GM19043 (cell line): ENCODE results near the gene FHAD1.
"Not testable (repeated sequence)": the region's sequence is repeated elsewhere in the genome, so short reads cannot be mapped to it uniquely, and the experiment has no call there.

Source experiments
- ATAC-seq: cut with Tn5 transposase; IDR thresholded peaks from one replicate; pipeline ENCODE4 v1.9.1; 2021; ENCODE audit warnings: low read depth; ENCODE audit not compliant: unreplicated experiment

Gene FHAD1

DNA sequence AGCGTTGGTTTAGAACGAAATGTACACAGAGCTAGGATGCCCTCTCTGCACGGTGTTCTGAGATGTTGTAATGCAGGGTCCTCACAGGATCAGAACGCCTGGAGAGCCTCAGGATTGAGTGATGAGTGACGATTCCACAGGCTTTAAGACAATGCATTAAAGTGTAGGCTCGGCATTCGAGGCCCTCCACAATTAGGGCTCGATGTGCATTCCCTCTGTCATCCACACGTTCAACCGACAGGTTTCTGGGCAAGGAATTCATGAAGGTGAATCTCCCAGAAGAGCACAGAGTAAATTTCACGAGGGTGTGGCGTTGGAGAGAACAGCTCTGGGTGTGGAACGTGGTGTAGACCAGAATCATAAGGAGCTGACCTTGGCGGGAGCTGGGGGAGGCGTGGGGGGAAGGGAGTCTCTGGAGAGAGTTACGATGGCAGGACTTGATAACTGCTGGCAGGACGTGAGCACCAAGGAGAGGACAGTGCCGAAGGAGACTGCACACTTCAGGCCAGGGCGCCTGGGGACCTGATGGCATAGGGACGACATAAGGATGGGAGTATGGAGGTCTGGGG, 111.6 kb downstream of the FHAD1 start:
- no peak for ATAC-seq

DNA sequence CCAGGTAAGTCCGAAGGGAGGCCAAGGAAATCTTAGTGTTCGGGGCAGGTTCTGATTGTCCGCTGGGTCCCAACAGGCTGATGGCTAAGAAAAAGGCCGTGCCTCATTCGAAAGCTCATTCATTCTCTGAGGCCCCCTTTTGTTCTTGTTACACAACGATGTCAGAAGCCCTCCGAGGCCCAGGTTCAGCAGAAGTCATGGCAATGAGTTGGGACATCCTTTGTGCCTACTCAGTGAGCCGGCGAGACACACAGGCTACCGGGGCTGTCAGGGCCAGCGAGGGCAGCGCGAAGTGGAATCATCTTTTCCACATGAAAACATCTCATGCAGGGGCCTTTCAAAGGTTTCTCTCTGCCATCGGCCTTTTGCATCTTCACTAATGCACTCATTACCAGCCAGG, 113.7 kb downstream of the FHAD1 start:
- ATAC-seq = no peak

DNA sequence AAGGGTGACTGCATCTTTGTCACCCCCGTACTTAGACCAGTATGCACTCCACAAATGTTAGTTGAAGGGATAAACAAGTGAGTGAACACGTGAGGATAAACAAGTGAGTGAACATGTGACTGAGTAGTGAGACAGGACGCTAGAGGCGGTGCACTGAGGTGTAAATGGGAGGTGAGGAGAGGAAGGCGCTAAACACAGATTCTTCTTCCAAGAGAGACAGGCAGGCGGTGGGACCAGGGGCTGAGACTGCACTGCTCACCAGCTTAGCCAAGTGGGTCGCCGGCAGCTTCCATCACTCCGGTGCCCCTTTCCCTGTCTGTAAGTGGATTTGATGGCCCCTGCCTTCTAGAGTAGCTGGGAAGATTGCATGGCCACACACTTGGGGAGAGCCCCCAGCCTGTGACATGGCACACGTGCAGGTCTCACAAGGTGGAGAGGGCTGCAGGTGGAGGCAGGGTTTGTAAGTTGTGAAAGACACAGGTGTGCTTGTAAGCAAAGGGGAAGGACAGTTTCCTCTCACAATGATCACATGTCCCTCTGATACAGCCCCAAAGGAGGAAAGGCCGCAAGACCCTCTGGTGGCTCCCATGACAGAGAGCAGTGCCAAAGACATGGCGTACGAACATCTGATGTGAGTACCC, 115.2 kb downstream of the FHAD1 start:
- no peak for ATAC-seq

DNA sequence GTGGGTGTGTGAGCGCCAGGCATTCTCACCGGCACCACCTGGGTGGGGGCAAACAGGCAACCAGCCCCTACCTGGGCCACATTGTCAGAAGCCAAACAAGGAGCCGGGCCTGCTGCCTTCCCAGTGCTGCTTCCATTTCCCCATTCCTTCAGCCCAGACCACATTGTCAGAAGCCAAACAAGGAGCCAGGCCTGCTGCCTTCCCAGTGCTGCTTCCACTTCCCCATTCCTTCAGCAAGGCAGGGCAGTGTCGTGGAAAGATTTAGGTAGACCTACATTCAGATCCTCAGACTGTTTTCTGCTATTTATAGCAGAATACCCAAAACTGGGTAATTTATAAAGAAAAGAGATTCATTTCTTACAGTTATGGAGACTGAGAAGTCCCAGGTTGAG, 115.7 kb downstream of the FHAD1 start:
- no peak for ATAC-seq

DNA sequence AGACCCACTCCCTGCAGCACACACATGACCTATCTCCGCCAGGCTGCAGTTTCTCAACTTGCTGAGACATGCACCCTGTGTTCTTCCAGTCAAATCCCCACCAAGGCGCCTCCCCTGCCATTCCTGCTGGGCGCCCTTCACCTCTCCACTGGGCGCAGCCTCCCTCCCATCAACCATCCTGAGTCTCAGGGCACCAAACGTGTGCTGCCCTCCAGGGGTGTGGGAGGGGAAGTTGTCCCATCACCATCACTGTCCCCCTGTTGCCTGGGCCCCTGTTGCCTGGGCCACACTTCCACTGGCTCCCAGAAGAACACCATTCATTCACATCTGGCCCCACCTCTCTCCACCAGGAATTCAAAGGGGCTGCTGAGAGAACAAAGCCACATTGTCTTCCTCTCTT, 117.7 kb downstream of the FHAD1 start:
- no peak for ATAC-seq

DNA sequence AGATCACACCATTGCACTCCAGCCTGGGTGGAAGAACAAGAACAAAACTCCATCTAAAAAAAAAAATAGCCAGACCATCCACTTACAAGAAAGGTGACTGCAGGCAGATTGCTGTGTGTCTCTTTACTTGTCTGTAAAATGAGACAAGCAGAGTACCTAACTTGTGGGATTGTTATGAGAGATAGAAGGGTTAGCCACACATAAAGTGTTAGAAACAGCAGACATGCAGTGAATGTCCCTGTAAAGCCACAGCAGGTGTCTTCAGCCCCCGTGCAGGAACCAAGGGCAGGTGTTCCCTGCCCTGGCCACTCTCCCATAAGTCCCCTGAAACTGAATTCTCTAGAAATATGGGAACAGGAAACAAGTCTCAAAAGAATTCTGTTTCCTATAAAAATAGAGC, 121.9 kb downstream of the FHAD1 start:
- no peak for ATAC-seq

DNA sequence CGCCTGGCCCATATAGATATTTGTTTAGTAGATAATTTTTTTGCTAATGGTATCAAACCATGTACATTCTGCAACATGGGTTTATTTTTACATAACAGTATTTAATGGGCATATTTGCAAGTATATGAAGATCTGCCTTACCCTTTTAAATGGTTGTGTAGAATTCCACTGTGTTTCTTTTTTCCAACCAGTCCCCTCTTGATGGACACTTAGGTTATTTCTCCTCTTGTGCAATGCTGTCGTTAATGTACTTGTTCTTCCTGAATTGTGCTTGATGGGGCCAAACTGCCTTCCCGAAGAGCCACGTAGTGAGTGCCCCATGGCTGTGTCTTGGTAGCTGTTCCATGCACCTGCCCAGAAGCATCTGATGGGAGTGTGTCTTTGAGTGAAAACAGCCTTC, 123.2 kb downstream of the FHAD1 start:
- no peak for ATAC-seq

DNA sequence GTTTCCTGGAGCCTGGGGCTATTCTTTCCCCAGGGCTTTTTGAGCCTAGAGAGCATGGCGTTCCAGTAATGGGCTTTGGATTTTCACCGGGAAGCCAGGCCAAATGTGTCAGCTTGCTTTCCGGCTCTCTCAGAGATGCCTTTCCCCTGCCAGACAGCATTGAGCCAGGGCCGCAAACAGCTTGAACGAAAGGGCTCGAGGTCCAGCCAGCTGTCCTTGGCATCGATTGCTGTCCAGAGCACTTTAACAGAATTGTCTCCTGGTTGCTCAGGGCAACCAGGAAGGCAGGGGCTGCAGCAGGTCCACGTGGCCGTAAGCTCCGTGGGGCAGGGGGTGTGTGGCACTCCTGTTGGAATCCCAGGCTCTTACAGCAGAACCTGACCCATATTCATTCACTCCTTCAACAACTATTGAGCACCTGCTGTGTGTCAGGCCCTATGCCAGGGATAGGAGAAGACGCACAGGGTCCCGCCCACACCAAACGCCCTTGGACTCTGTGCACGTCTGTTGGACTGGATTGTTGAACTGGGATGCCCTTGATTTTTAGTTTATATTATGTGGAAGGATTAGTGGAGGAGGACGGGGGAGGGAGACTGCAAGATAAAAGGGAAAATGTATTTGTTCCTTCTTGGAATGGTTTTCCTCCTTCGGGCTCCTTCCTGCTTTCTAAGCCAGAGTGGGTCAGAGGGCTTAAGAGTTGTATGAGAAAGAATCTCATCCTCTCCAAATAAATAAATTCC, 123.9 kb downstream of the FHAD1 start:
- ATAC-seq = no peak

DNA sequence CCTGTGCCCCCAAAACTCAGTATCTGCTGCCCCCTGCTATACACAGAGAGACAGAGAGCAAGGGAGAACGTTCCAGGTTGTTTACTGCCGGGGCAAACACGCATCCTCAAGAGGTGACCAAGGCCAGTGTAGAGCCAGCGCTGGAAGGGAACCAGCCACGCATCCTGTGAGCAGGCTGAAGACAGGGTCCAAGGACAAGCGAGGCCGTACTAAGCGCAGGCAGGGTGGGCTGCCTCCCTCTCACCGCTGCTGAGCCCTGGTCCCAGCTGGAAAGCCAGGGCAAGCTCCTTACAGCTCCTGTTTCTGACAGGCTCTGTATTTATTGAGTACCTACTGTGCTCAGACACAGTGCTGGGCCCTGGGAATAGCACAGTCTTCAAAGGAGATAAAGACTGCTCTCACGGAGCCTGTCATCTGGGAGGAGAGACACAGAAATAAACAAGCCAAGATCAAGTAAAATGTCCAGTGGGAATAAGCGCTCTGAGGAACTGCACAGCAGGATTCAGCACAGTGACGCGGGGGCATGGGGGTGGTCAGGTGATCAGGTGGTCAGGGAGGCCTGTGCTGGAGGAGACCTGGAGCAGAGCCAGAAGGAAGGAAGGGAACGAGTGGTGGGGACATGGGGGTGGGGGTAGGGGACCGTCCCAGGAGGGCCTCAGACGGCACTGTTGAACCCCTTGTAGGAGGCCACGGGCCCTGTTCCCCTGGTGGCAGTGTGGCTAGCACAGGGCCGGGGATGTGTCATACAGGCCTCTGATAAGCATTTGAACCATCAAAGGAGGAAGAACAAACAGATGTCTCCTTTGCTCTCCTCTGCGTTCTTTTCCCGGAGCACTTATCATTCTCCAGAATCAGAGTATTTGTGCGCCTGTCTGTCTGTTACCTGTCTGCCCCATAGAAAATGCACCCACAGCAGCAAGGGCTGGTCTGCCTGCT, 124.9 kb downstream of the FHAD1 start:
- no peak for ATAC-seq

DNA sequence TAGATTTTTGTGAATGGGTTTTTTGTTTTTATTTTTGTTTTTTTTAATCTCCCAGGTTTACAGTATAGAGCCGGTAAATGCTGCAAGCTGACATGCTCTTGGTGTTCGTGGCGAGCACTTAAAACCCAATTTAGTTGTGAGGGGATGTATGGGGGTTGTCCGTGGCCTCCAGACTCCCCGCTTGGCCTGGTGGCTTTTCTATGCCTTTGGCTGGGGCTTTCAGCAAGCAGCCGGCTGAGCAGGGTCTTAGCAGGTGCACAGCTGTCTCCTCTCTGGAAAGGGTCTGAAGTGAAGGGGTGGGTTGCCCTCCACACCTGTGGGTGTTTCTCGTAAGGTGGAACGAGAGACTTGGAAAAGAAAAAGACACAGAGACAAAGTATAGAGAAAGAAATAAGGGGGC, 131.7 kb downstream of the FHAD1 start:
- ATAC-seq = no peak

DNA sequence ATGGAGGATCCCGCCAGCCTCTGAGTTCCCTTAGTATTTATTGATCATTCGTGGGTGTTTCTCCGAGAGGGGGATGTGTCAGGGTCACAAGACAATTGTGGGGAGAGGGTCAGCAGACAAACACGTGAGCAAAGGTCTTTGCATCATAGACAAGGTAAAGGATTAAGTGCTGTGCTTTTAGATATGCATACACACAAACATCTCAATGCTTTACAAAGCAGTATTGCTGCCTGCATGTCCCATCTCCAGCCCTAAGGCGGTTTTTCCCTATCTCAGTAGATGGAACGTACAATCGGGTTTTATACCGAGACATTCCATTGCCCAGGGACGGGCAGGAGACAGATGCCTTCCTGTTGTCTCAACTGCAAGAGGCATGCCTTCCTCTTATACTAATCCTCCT, 132.1 kb downstream of the FHAD1 start:
- not testable (repeated sequence) for ATAC-seq

DNA sequence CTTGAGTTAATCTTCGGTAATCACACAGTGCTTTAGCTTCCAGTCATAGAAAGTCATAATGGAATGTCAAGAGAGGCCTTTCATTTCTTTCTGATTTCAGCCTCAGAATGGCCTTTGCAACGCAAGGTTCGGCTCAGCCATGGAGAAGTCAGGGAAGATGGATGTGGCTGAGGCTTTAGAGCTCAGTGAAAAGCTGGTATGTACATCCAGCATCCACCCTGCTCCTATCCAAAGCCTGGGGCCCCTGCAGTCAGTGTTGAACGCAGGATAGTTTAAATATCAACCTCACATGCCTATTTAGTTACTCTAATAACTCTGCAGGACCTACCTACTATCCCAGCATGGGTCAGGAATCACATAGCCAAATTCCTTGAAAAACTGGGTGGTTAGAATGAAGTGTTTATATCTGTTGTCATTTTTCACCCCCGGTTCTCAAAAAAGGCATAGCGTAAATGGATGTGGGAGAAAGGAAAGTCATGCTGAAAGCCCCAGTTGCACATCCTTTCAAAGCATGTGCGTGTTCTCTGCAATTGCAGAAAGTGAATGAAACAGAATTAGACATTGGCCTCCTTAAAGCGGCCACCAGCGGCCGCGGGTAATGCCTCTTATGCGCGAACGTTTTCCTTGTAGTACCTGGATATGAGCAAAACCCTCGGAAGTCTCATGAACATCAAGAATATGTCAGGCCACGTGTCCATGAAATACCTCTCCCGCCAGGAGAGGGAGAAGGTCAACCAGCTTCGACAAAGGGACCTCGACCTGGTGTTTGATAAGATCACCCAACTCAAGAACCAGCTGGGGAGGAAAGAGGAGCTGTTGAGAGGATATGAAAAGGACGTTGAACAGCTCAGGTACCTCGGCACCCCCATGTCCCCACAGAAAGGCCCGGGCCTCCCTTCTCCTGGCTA, 133.8 kb downstream of the FHAD1 start:
- ATAC-seq = no peak

DNA sequence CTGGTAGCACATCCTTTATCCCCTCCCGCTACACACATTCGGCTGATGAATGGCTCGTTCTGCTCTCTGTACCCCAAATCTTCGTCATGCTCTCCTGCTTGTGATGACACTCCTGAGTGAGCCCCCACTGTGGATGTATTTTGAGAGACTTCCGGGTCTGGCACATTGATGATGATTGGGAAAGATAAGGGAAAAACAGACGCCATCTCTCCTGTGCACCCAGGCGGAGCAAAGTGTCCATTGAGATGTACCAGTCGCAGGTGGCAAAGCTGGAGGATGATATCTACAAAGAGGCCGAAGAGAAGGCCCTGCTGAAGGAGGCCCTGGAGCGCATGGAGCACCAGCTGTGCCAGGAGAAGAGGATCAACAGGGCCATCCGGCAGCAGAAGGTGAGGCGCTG, 134.8 kb downstream of the FHAD1 start:
- no peak for ATAC-seq

DNA sequence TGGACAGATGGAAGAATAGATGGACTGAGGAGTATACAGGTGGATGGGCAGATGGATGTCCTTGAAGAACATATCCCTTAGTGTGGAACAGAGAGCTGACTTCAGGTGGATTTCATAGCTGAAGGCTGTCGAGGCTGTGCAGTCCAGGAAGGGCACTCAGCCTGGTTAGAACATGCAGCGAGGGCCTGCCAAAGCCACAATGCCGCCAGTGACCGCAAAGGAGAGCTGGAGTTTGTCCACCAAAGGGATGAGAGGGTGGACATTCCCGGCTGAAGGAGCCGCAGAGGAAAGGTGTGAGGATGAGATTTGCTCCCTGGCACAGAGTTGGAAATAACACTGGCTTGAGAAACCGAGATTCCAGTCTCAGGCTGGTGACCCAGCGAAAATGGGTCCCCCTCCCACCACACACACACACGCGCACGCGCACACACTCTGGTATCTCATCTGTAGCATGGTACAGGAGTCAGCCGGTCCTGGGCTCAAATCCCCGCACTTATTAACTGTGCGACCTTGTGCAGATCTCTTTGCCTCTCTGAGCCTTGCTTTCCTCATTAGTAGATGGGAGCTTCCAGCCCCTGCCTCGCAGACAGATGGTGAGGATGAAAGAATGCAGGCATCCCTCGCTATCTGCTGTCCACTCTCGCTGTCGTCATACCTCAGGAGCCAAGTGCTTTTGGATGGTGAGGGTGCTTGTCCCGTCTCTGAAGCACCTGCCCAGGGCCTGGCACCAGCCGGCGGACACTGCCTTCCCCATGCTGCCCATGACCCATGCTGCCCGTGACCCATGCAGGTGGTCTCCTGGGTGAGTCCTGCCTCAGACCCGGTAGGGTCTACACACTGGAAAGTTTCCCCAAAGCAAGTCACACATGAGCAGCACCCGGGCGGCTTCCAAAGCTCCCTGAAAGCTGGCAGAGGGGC, 135.8 kb downstream of the FHAD1 start:
- ATAC-seq = no peak

DNA sequence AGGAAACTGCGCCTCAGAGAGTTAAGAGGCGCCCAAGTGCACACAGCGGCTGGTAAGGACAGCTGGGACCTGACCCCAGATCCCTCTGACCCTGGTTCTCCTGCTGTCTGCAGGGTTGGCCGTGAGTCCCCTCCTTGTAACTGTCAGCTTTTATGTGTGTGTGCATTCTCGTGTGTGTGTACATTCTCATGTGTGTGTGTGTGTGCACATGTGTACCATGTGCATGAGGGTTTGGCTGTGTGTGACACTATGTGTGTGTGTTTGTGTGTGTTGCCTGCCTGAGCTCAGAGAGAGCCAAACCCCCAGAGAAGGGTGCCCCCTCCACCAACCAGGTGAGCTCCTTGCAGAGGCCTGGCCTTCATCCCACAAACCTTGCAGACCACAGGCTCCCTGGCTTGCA, 136.8 kb downstream of the FHAD1 start:
- ATAC-seq = no peak

DNA sequence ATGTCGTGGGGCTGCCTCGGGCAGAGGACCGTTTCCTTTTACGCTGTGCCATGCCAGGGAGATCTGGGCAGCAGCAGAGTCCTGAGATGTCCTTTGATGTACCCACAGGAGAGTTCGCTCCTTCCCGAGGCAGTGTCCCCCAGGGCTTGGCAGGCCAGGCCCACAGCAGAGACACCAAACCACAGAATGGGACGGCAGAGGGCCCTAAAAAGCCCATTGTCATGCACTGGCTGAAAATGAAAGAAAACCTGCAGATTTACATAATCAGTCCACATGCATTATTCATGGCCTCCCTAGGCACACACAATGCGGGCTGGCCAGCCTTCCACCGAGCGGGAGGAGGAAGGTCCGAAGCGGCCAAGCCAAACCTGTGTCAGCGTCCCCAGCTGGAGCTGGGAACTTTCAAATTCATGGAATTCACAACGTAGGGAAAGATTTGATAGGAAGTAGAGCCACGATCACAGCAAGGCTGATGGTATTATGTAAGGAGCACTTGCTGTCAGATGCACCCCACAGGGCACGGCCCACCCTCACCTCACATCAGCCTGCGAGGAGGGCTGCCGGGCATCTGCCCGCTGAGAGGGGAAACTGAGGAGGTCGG, 137.4 kb downstream of the FHAD1 start:
- ATAC-seq = no peak

DNA sequence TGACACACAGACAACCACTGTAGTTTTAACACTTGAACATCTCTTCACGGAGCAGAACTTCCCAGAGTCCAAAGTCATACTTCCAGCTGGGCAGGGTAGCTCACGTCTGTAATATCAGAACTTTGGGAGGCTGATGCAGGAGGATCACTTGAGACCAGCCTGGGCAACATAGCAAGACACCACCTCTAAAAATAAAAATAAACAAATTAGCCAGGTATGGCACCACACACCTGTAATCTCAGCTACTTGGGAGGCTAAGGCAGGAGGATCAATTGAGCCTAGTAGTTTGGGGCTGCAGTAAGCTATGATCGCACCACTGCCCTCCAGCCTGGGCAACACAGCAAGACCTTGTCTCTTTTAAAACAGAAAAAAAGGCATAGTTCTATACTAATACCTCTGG, 138.4 kb downstream of the FHAD1 start:
- ATAC-seq = no peak

DNA sequence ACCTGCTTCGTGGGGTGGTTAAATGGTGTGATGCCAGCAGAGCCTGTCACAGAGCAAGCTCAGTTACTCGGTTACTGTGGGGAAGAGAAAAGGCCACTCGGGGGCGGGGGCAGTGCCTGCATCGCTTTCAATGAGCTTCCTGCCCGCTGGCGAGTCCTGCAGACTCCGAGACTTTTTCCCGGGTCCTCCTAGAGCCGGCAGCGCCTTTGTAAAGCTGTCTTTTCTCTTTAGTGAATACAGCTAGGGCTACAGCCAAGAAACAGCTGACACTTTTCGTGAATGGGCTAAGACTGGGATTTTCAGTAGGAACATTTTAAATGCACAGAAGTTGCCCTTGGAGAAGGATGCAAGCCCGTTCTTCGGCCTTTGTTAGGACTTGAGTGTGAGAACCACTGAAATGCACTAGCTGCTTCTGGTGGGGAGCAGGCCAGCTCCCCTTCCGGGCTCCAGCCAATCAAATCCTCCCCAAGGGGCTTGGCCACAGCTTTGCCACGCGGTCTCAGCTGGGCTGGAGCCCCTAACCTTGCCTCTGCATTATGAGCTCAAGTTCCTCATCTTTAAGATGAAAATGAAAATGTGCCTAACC, 139.2 kb downstream of the FHAD1 start:
- no peak for ATAC-seq
